Stimulated activated CD8-positive, alpha-beta memory T cell treated with anti-CD3 and anti-CD28 coated beads, Interleukin-7, amount 100 ng/mL, for 48 hours (primary cell): ENCODE measurements around the gene MAP4K5.

Experiments
- DNase-seq, 2 donors: peaks; one replicate each; pipeline ENCODE4 v3.0.0-alpha.2; 2020; ENCODE audit warnings: low read depth in 1 of 2; ENCODE audit errors: extremely low read depth in 1 of 2

The MAP4K5 gene

GRCh38 chr14:50403419-50403818, 128.9 kb downstream of the MAP4K5 start:
- no peak for DNase-seq

DNA sequence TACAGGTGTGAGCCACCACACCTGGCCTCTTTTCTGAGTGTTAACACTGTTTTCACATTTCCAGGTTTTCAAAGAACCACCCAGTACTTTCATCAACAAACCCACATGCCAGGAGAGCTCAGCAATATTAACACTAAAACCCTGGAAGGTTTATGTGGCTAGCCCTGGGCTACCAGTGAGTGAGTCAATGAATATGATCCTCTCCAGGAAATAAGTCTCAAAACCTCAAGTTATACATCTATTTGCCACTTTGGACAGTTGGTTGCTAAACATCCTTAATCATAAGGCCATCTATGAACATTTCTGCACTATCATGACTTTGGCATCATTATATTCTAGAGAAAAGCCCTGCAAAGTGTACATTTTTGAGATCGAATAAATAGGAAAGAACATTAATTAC, 129.4 kb downstream of the MAP4K5 start:
- no peak for DNase-seq

- no peak for DNase-seq
Observed at GRCh38 chr14:50400461-50400860, 131.9 kb downstream of the MAP4K5 start.

- DNase-seq: no peak
Observed at GRCh38 chr14:50399251-50400032, 132.9 kb downstream of the MAP4K5 start.

DNA sequence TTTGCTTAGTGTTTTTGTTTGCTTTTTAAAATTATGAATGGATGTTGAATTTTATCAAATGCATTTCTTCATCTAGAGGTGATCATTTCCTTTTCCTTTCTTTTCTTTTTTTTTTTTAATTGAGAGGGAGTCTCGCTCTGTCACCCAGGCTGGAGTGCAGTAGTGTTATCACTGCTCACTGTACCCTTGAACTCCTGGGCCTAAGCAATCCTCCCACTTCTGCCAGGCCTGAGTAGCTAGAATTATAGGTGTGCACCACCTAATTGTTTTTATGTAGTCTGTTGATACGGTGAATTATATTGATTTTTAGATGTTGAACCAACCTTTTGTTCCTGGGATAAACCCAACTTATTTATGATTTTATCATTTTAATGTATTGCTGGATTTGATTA, 134.2 kb downstream of the MAP4K5 start:
- DNase-seq: no peak

DNA sequence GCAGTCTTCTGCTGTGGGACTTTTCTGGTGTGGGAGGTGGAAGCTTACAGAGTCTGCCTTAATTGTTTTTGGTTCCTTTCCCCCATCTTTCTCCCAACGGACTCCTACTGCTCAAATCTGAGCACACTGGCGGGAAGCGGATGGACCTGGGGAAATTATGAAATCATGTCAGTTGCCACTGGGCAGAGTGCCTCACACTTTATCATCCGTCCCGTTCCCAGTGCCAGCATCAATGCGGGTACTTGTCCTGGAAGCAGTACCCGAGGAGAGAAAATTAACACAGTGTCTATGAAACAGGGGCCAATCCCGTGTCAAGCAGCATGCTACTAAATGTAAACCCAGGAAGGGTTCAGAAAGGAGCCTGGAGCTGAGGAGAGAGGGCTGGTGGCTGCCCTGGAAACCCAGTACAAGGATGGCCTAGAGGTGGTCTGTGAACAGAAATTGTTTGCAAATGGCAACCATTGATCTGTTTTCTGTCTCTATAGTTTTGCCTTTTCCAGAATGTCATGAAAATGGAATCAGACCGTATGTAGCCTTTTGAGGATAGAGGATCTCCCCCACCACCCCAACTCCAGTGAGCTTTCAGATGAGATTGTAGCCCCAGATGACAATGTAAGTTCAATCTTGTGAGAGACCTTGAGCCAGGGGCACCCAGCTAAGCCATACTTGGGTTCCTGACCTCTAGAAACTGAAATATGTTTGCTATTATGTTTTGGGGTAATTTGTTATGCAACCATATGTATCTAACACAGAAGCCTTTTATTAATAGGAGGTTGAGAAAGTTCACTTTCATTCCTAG, 134.8 kb downstream of the MAP4K5 start:
- no peak for DNase-seq

DNA sequence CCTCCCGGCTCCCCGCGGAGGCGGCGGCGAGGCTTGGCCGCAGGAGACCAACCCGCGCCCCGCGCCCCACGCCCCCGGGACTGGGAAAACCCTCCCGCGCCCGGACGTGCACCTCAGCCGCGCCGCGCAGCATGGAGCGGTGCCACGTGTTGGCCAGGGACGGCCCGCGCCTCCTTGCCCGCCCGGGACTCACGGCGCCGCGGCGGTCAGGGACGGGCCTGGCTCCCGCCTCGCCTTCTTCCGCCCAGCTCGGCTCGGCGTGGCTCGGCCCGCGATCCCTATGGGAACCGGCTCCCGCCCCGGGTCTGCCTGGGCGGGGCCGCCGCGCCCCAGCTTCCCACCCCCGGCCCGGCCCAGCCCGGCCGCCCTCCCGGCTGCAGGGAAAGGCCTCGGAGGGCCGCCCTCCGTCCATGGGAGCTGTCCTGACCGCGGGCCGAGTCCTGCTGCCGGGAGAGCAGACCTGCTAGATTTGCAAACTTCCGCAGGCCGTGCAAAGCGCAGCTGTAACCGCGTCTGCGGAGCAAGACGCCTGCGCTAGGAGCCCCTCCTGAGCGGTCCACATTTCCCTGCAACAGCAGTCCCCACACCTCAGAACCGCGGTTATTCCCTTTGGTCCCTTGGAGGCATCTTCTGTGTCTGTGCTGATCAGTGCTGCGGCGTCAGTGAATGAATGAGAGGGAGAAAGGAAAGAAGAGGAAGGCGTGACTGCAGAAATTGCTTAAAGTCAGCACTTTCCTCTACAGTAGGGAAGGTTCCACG, 135.6 kb downstream of the MAP4K5 start, which contains the start of gene CDKL1:
Gene CDKL1 (minus strand): TSS at position 251 of the 759 bp plus-strand sequence. CDS start 1,013 bp downstream, outside the sequence.
- DNase-seq: peak; percentile 9 to 20

- no peak for DNase-seq
Observed at GRCh38 chr14:50395448-50395847, 136.9 kb downstream of the MAP4K5 start.

GRCh38 chr14:50394713-50395112, 137.7 kb downstream of the MAP4K5 start:
- DNase-seq: no peak

DNA sequence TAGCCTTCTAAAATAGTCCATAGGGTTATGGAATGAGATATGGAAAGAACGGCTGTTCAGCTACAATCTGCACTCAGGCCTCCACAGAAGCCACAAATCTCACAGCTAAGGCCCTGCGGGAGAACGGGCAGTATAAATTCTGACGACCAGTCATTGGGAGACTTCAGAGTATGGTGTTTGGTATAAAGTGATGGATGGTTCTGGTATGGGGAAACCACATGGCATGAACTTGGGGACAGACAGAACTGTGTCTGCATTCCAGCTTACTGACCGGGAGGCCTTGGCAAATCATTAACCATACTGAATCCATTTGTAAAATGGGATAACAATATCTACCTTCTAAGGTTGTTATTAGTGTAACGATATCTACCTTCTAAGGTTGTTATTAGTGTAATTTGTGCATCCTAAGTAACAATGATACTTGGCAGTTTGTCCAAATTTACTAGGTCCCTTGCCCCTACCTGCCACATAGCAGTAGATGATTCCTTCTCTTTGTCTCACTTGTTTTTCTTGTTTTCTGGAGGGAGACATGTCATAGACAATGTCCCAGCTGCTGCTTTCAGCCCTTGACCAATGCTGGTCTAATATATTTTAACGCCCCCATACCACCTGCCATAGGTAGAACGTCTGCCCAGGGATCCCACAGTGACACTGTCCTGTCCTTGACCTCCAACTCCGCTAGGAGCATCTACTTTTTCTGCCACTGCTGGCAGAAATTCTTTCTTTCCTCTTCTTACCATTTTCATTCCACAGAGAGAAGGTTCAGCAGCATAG, 142.5 kb downstream of the MAP4K5 start:
- no peak for DNase-seq

- no peak for DNase-seq
Observed at GRCh38 chr14:50388256-50388931, 144.0 kb downstream of the MAP4K5 start.

DNA sequence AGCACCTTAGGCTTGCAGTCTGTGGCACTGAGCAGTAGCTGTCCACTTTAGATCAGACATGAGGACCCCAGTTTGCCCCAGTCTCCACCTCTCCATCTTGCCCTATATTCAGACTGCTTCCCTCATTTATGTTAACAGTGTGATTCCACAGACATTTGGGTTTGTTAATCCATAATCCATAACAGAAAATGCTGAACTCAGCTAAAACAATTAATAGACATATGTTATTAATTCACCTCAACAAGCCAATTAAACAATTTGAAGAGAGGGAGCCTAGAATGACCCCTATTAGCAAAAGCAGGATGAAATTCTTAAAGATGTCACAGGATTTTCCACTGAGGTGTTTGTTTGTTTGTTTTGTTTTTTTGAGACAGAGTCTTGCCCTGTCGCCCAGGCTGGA, 144.8 kb downstream of the MAP4K5 start:
- DNase-seq: no peak

GRCh38 chr14:50383618-50384225, 148.6 kb downstream of the MAP4K5 start:
- no peak for DNase-seq

GRCh38 chr14:50381823-50382287, 150.5 kb downstream of the MAP4K5 start:
- DNase-seq: no peak

GRCh38 chr14:50381008-50381407, 151.4 kb downstream of the MAP4K5 start:
- DNase-seq: no peak

- no peak for DNase-seq
Observed at GRCh38 chr14:50380455-50380854, 151.9 kb downstream of the MAP4K5 start.

DNA sequence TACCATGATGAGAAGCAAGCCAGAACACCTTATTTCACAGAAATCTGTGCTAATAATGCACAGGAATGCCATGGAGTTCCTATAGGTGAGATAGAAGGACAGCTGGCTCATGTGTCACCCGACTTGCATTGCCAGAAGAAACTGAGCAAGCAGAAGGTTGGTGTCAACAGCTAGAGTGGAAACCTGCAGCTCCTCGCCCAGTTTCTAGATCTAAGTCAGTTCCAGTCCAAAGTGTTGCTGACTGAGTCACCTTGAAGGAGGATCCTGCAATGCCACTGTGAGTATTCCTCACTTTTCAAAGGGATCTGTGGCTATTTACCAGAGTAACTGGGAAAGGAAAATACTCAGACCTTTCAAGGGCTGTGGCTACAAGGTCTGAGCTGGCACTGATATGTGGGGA, 152.8 kb downstream of the MAP4K5 start:
- DNase-seq: no peak

DNA sequence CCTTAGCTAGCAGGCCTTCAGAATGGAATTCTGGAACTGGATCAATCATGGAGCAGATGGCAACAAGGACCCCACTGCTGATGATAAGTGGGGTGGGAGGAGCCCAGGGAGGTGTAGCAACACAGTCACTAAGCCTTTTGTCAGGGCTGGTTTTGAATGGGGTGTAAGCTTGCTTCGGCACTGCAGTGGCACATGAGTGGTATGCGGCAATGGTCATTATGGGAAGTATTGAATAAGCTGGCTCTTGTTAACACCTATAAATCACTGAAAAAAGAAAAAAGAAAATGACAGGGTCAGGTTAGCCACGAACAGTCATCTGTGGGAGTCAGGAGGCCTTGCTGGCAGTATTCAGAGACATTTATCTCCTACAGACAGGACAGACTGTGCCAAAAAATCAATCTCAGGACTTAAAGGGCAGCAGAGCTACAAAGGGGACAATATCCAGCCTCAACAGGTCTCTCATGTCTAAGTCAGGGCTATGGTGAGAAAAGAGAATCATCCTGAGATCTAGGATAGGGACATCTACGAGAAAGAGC, 154.8 kb downstream of the MAP4K5 start:
- no peak for DNase-seq

DNA sequence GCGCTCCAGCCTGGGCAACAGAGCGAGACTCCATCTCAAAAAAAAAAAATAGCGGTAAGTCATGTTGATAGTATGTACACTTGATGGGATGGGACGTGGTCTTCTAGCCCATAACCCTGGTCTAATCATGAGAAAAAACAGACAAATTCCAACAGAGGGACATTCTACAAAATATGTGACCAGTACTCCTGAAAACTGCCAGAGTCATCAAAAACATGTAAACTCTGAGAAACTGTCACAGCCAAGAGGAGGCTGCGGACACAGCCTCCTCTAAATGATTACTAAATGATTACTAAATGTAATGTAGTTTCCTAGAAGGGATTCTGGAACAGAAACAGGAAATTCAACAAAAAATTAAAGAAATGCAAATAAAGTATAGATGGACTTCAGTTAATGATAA, 156.6 kb downstream of the MAP4K5 start:
- DNase-seq: no peak
